ENCODE results near the gene METTL21A. TPM values are rescaled to one million over a fixed set of nuclear protein-coding genes. Genes with fewer than 3 reads are reported as not detected.

The METTL21A gene
- total RNA-seq, 2 donors from 2014 or later: 6.9 to 13.9 TPM

- peaks cover 9% of the 10 kb centered on the region for H3K36me3 Mint-ChIP-seq (ENCODE audit: low read depth)
- peaks cover 16% of the 10 kb centered on the region for H3K4me1 Mint-ChIP-seq
- no peak overlapping the region for H3K4me3 Mint-ChIP-seq
- no peaks in the 10 kb centered on the region for H3K27me3 Mint-ChIP-seq
- no peak for DNase-seq
- H3K9me3 ChIP-seq (ENCODE audit: control insufficient read depth, low read length, poor library complexity, severe bottlenecking): no peaks in the 10 kb centered on the region
- no peak for ATAC-seq
- H3K27ac Mint-ChIP-seq: no peak overlapping the region
Observed at GRCh38 chr2:207614824-207615223, 10.4 kb downstream of the METTL21A start.

- H3K27me3 Mint-ChIP-seq: no peaks in the 10 kb centered on the region
- H3K9me3 ChIP-seq (ENCODE audit: control insufficient read depth, low read length, poor library complexity, severe bottlenecking): no peaks in the 10 kb centered on the region
- H3K4me3 Mint-ChIP-seq: no peak overlapping the region
- H3K4me1 Mint-ChIP-seq: peaks cover 11% of the 10 kb centered on the region
- ATAC-seq (no peak), DNase-seq (no peak)
- H3K36me3 Mint-ChIP-seq (ENCODE audit: low read depth): peaks cover 8% of the 10 kb centered on the region
- no peak overlapping the region for H3K27ac Mint-ChIP-seq
Observed at GRCh38 chr2:207612714-207613113, 12.5 kb downstream of the METTL21A start.

DNA sequence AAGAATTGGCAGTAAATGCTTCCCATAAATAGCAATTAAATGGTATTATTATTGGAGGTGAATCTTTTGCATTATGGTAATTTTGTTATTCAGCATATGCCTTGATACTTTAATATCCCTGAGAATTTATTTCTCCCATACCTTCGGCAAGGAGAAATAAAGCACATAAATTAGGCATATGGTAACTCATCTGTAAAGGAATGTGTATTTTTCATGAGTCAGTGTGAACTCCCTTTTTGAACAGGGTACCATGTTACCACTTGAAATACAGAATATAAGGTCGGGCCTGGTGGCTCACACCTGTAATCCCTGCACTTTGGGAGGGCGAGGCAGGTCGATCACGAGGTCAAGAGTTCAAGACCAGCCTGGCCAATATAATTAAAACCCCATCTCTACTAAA is 18.4 kb downstream of the METTL21A start:
- no peak for ATAC-seq
- Mint-ChIP-seq H3K27me3 (no peaks in the 10 kb centered on the region), H3K4me1 (peaks cover 8% of the 10 kb centered on the region), H3K4me3 (no peak overlapping the region), H3K27ac (no peak overlapping the region), H3K36me3 (ENCODE audit: low read depth) (peaks cover 3% of the 10 kb centered on the region)
- H3K9me3 ChIP-seq (ENCODE audit: control insufficient read depth, low read length, poor library complexity, severe bottlenecking): no peaks in the 10 kb centered on the region
- DNase-seq: no peak

GRCh38 chr2:207606399-207606798 is 18.8 kb downstream of the METTL21A start:
- ATAC-seq: no peak
- H3K27ac Mint-ChIP-seq: peak overlapping the region; percentile 39
- no peaks in the 10 kb centered on the region for H3K9me3 ChIP-seq (ENCODE audit: control insufficient read depth, low read length, poor library complexity, severe bottlenecking)

GRCh38 chr2:207603486-207603885 is 21.7 kb downstream of the METTL21A start:
- peak overlapping the region; percentile 11 for H3K27ac Mint-ChIP-seq
- no peak for DNase-seq
- ATAC-seq: no peak

More at GRCh38 chr2:207606399-207606798, 18.8 kb downstream of the METTL21A start:
- Mint-ChIP-seq H3K27me3 (no peaks in the 10 kb centered on the region), H3K36me3 (ENCODE audit: low read depth) (peaks cover 3% of the 10 kb centered on the region), H3K4me1 (peaks cover 12% of the 10 kb centered on the region), H3K4me3 (no peak overlapping the region)
- DNase-seq: no peak

DNA sequence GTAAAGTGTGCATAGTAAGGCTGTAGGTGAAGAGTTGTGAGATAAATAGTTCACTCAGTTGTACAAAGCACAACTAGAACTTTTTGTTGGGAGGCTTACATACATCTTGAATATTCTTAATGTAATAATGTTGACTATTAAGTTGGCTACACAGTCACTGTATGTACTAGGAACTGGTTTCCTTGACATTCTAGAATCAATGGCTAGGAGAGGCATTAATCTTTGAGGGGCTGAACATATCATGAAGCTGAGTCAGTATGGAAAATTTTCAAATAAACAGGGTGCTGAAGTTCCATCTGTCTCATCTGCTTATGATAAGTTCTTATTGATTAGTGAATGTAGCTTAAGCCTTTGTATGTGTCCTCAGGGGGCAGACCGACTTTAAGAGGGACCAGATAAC is 23.4 kb downstream of the METTL21A start:
- Mint-ChIP-seq H3K4me3 (no peak overlapping the region), H3K36me3 (ENCODE audit: low read depth) (peaks cover 3% of the 10 kb centered on the region), H3K27ac (peak overlapping the region; percentile 72), H3K27me3 (no peaks in the 10 kb centered on the region), H3K4me1 (peaks cover 12% of the 10 kb centered on the region)
- ATAC-seq (no peak), DNase-seq (no peak)
- H3K9me3 ChIP-seq (ENCODE audit: control insufficient read depth, low read length, poor library complexity, severe bottlenecking): no peaks in the 10 kb centered on the region

More at GRCh38 chr2:207603486-207603885, 21.7 kb downstream of the METTL21A start:
- Mint-ChIP-seq H3K4me3 (no peak overlapping the region), H3K4me1 (peaks cover 12% of the 10 kb centered on the region), H3K27me3 (no peaks in the 10 kb centered on the region), H3K36me3 (ENCODE audit: low read depth) (peaks cover 3% of the 10 kb centered on the region)
- H3K9me3 ChIP-seq (ENCODE audit: control insufficient read depth, low read length, poor library complexity, severe bottlenecking): no peaks in the 10 kb centered on the region

DNA sequence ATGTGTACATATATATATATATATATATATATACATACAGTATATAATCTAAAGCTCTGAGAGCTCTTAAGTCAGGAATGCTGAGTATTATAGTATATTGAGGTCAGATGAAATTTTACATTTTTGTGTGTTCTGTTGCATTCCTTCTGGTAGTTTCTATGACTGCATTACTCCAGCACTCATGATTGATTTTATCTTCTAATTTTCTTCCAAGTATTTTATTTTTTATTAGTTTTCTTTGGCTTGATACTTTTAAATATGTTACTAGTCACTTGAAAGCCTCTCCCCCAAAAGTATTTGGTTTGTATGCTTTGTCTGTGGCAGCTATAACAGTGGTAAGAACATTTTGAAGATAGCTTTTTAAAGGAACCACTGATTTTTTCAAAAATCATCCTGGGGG is 25.0 kb downstream of the METTL21A start:
- Mint-ChIP-seq H3K27me3 (no peaks in the 10 kb centered on the region), H3K27ac (no peak overlapping the region), H3K4me3 (no peak overlapping the region), H3K4me1 (peaks cover 11% of the 10 kb centered on the region), H3K36me3 (ENCODE audit: low read depth) (peaks cover 3% of the 10 kb centered on the region)
- DNase-seq (no peak), ATAC-seq (no peak)
- H3K9me3 ChIP-seq (ENCODE audit: control insufficient read depth, low read length, poor library complexity, severe bottlenecking): no peaks in the 10 kb centered on the region

DNA sequence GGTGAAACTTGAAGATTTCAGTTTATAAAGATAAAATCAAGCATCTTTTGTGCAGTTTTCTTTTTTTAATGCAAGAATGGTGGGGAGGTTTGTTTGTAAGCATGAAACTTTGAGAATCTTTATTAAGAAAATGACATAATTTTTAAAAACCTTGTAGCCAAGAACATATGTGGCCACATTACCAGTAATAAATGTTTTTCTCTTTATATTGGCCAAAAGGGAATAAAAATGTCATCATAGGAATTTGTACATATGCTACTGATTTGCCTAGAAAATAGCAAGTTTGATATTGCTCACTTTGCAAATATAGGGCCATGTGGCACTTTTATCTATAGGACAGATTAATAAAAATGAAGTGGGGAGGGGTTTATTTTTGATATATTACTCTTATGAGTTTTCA is 25.6 kb downstream of the METTL21A start:
- no peaks in the 10 kb centered on the region for H3K9me3 ChIP-seq (ENCODE audit: control insufficient read depth, low read length, poor library complexity, severe bottlenecking)
- no peak for ATAC-seq
- Mint-ChIP-seq H3K27ac (no peak overlapping the region), H3K36me3 (ENCODE audit: low read depth) (peaks cover under 1% of the 10 kb centered on the region), H3K4me3 (no peak overlapping the region), H3K4me1 (peaks cover 6% of the 10 kb centered on the region), H3K27me3 (no peaks in the 10 kb centered on the region)
- no peak for DNase-seq

- peaks cover 9% of the 10 kb centered on the region for H3K36me3 Mint-ChIP-seq (ENCODE audit: low read depth)
- no peak for DNase-seq
- H3K27me3 Mint-ChIP-seq: no peaks in the 10 kb centered on the region
- peaks cover 2% of the 10 kb centered on the region for H3K4me1 Mint-ChIP-seq
- H3K27ac Mint-ChIP-seq: no peak overlapping the region
- ATAC-seq: no peak
- H3K4me3 Mint-ChIP-seq: no peak overlapping the region
- peaks cover 3% of the 10 kb centered on the region for H3K9me3 ChIP-seq (ENCODE audit: control insufficient read depth, low read length, poor library complexity, severe bottlenecking)
Observed at GRCh38 chr2:207594731-207595130, 30.5 kb downstream of the METTL21A start.

- Mint-ChIP-seq H3K4me1 (peaks cover 3% of the 10 kb centered on the region), H3K36me3 (ENCODE audit: low read depth) (peaks cover 11% of the 10 kb centered on the region), H3K27ac (no peak overlapping the region), H3K27me3 (no peaks in the 10 kb centered on the region), H3K4me3 (no peak overlapping the region)
- no peak for ATAC-seq
- peaks cover 3% of the 10 kb centered on the region for H3K9me3 ChIP-seq (ENCODE audit: control insufficient read depth, low read length, poor library complexity, severe bottlenecking)
- DNase-seq: no peak
Observed at GRCh38 chr2:207594264-207594663, 30.9 kb downstream of the METTL21A start.

GRCh38 chr2:207593277-207593676 is 31.9 kb downstream of the METTL21A start:
- ATAC-seq: no peak
- peaks cover 11% of the 10 kb centered on the region for H3K4me1 Mint-ChIP-seq
- H3K27ac Mint-ChIP-seq: no peak overlapping the region
- H3K9me3 ChIP-seq (ENCODE audit: control insufficient read depth, low read length, poor library complexity, severe bottlenecking): peaks cover 3% of the 10 kb centered on the region
- no peaks in the 10 kb centered on the region for H3K27me3 Mint-ChIP-seq
- DNase-seq: no peak
- H3K4me3 Mint-ChIP-seq: no peak overlapping the region
- H3K36me3 Mint-ChIP-seq (ENCODE audit: low read depth): peaks cover 14% of the 10 kb centered on the region

DNA sequence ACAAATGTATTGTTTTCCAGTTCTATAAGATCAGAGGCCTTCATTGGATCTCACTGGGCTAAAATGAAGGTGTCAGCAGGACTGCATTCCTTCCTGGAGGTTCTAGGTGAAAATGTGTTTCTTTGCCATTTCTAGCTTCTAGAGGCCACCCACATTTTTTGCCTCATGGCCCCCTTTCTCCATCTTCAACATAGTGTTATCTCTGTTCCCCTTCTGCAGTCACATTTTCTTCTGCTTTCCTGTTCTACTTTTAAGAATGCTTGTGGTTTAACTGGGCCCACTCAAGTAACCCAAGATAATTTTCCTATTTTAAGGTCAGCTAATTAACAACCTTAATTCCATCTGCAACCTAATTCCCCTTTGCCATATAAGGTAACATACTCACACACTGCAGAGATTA is 36.1 kb downstream of the METTL21A start:
- no peak overlapping the region for H3K4me3 Mint-ChIP-seq
- H3K27me3 Mint-ChIP-seq: no peaks in the 10 kb centered on the region
- peaks cover 23% of the 10 kb centered on the region for H3K4me1 Mint-ChIP-seq
- H3K36me3 Mint-ChIP-seq (ENCODE audit: low read depth): peaks cover 24% of the 10 kb centered on the region
- peaks cover 3% of the 10 kb centered on the region for H3K9me3 ChIP-seq (ENCODE audit: control insufficient read depth, low read length, poor library complexity, severe bottlenecking)
- no peak for ATAC-seq
- no peak for DNase-seq
- peak overlapping the region; percentile 24 for H3K27ac Mint-ChIP-seq

- no peak for ATAC-seq
- no peak overlapping the region for H3K4me3 Mint-ChIP-seq
- H3K27me3 Mint-ChIP-seq: no peaks in the 10 kb centered on the region
- H3K9me3 ChIP-seq (ENCODE audit: control insufficient read depth, low read length, poor library complexity, severe bottlenecking): peaks cover 1% of the 10 kb centered on the region
- no peak for DNase-seq
- H3K36me3 Mint-ChIP-seq (ENCODE audit: low read depth): peaks cover 17% of the 10 kb centered on the region
- H3K4me1 Mint-ChIP-seq: peaks cover 21% of the 10 kb centered on the region
- H3K27ac Mint-ChIP-seq: no peak overlapping the region
Observed at GRCh38 chr2:207587305-207587704, 37.9 kb downstream of the METTL21A start.

- no peak overlapping the region for H3K4me3 Mint-ChIP-seq
- no peak for ATAC-seq
- DNase-seq: no peak
- H3K4me1 Mint-ChIP-seq: peaks cover 24% of the 10 kb centered on the region
- no peaks in the 10 kb centered on the region for H3K27me3 Mint-ChIP-seq
- H3K9me3 ChIP-seq (ENCODE audit: control insufficient read depth, low read length, poor library complexity, severe bottlenecking): no peaks in the 10 kb centered on the region
- H3K27ac Mint-ChIP-seq: peak overlapping the region; percentile 27
- peaks cover 17% of the 10 kb centered on the region for H3K36me3 Mint-ChIP-seq (ENCODE audit: low read depth)
Observed at GRCh38 chr2:207584952-207585351, 40.2 kb downstream of the METTL21A start.

All from T-helper 17 cell (primary cell).